GM21423 (cell line): ENCODE measurements around the gene ASPDH.

ENCODE experiments used
- ATAC-seq: cut with Tn5 transposase; IDR thresholded peaks from one replicate; pipeline ENCODE4 v1.9.1; 2021; ENCODE audit warnings: mild to moderate bottlenecking, moderate library complexity; ENCODE audit not compliant: unreplicated experiment

The ASPDH gene

GRCh38 chr19:50516456-50516855 lies 2.7 kb upstream of the ASPDH start:
- no peak for ATAC-seq

DNA sequence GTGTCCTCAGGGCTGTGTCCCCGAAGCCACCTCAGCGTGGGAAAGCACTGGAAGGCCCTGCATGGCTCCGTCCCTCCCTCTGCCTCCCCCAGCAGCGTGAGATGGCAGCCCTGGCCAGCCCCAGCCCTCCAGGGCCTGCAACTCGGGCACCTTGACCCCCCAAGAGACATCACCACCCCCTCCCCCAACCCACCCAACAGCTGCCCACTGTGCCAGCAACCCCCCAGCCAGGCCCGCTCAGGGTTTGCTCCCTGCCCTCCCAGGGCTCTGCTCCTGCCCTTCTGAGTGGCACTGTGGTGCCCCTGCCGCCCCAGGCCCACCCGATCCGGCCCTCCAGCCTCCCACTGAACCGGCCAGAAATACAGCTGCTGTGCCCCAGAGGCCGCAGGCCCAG lies 1.5 kb upstream of the ASPDH start:
- no peak for ATAC-seq

DNA sequence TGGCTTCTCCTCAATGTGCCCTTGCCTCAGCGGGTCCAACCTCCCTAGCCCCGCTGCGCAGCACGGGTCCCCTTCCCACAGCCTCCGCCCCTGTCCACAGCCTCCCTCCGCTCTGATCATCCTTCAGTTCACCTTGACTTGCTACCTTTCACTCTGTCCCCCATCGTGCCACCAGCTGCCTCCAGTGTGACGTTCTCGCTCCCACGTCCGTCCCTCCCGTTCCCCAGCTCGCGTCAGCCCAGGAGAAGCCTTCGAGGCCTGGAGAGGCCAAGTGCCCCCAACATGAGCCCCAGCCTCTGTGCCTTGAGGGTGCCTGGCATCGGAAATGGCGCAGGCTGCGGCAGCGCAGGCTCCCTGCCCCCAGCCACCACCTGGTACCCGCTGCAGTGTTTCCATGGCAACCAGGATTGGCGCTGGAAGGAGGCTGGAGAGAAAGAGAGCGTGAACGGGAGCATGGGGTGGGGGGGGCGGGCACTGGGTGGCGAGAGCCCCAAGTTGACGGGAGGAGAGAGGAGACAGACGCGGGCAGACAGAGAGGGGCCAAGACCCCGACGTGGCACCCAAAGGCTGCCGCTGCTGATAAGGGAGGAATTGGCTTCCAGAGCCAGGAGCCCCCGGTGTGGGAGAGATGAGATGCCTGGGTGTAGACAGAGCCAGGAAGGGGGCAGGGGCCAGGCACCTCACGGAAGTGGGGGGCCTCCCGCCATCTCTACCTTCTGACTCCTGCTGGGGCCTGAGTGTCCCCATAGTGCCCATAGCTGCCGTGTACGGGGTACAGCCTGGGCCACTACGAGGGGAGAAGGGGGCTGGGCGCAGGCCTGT lies 844 bp upstream of the ASPDH start:
- ATAC-seq: no peak

GRCh38 chr19:50512999-50513745 lies 541 bp downstream of the ASPDH start:
- no peak for ATAC-seq

DNA sequence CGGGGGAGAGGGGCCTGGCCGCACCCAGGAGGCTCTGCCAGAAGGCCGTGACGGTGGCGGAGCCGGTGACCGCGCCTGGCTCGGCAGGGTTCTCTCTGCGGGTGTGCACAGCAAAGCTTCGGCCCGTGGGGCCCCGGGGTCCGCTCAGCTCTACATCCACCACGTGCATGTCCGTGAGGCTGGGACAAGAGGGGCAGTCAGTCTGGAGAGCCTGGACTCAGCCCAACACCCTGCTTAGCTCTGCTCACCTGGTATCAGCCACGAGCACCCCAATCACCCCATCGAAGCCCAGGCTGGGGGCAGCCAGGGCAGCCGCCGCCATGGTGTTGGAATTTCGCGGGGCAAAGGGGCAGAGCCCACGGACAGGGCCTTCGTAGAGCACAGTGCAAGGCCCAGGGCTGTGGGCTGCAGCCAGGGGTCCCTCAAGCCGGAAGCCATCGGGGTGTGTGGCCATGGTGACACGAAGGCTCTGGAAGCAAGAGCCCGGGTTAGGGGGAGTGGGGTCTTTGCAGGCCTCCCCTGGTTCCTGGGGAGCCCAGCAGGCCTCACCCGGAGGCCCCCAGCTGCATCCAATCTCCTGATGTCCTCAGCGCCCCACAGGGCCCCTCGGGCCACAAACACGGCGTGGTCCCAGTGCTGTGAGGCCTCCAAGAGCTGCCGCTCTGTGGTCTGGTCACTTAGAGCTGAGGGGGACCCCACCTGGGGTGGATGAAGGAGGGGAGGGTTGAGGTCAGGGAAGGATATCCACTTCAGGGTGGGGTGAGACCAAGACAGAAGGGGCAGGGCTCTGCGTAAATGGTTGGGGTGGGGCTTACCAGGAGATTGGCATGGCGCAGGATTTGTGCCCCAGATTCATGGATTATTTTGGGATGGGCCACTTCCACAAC lies 1.4 kb downstream of the ASPDH start:
- ATAC-seq: no peak

- ATAC-seq: peak; percentile 82
Observed at GRCh38 chr19:50511069-50511822, 2.5 kb downstream of the ASPDH start, which contains the start of gene JOSD2. Gene JOSD2, minus strand, starts transcription at chr19:50511191. Its CDS starts 760 bp downstream, at chr19:50510431.

DNA sequence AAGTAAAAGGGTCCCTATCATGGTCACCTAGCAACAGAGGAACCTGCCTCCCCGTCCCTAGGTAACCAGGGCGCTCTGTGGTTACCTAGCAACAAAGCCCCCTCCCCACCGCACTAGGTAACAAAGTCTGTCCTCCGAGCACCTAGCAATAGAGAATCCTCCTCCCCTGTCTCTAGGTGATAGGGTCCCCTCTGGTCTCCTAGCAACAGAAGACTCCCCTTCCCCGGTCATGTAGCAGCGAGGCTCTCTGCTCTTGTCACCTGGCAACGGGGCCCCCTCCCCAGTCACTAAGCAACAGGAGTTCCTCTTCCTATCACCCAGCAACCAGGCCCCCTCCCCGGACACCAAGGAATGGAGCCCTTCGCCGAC lies 3.0 kb downstream of the ASPDH start:
- ATAC-seq: no peak

DNA sequence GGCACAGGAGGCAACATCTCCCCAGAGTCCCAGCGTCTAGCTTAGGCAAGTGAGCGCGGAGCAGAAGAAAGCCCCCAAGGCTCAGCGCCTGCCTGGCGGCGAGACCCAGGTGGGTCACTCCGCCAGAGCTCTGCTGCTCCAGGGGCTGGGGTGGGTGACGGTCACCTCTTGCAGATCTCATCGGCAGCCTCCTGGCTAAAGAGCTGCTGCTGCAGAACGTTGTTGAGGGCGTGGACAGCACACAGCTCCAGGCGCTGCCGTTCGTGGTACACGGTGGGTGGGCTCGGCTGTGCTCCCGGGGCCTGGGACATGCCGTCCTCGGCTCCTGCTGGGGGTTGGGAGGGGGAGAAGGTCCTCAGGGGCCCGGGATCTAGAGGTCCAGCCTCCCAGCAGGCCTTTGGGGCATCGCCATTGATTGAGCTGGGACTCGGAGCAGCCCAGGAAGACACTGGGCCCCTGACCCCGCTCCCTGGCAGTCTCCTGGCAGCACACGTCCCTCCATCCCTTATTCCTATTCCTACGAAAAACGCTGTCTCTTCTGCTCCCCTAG lies 3.5 kb downstream of the ASPDH start:
- ATAC-seq: no peak

GRCh38 chr19:50509366-50509765 lies 4.3 kb downstream of the ASPDH start:
- ATAC-seq: no peak

DNA sequence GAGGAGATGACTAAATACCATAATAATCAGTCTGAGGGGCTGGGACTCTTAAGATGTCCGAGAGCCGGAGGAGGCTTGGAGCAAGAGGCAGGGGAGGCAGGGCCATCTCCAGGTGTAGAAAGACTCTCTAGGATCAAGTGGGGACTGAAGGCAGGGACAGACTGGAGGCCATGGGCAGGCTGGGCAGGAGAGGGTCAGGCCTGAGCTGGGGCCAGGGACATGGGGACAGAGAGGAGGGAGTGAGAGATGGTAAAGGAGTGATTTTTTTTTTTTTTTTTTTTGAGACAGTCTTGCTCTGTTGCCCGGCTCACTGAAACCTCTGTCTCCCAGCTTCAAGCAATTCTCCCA lies 4.9 kb downstream of the ASPDH start:
- ATAC-seq: no peak

DNA sequence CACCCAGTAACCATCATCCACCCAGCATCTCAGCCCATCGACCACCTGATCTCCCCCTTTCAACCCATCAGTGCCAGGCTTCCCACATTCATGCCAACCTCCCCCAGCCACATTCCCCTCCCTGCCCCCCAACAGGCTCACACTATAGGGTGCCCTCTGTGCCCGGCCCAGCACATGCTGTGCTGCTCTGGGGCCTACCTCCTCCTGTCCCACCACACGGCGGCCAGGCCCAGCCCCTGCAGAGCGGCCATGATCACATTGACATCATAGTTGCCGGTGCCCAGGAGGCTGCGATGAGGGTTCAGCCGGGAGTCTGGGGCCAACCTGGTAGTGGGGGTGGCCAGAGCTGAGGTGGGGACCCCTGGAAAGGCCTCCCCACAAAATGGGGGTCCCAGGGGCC lies 6.3 kb downstream of the ASPDH start:
- no peak for ATAC-seq

DNA sequence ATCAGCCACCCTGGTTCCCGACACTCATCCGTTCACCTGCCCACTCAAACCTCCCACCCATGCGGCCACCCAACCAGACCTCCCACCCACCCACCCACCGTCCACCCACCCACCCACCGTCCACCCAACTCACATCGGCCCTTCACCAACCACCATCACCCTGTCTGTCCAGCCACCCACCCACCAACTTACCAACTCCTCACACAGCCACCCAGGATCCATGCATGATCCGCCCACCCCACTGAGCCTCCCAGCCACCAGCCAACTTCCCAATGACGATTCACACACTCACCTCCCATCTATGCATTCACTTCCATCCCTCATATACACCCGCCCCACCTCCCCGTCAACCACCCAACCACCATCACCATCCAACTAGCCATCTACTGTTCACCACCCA lies 7.0 kb downstream of the ASPDH start:
- ATAC-seq: no peak

- no peak for ATAC-seq
Observed at GRCh38 chr19:50505856-50506611, 7.7 kb downstream of the ASPDH start.

DNA sequence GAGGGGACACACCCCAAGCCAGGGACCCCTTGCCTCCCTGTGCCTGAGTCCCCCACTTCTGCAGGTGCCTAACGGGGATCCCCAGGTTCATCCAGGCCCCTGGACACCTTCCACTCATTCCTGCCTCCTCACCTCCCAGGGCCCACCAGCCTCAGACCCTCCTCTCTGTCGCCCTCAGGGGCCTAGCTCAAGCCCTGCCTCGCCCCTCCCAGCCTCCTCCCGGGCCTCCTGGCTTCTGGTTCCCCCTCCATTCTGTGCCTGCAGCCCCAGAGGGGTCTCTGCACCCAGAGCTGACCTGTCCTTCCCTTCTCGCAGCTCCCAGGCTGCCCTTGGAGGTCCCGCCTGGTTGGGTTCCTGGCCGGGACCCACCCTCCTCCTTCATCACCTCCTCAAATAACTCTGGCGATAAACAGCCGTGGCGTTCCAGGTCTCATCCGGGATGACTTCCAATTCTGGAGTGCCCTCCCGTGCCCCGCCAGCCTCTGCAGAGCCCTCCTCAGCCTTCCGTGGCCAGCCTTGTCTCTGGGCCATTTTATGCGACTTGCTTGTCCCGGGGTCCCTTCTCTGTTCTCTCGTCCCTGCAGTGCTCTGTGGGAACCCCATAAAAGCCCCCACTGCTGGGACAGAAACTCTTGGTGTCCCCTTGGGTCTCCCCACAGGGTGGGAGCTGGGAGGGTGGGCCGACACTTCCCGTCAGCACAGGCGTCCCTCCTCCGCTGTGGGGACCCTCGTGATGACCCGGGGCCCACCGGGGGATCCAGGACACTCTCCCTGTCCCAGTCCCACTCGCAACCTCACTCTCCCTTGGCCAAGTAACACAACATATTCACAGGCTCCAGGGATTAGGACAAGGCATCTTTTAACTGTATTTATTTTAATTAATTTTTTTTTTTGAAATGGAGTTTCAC lies 11.9 kb downstream of the ASPDH start:
- no peak for ATAC-seq

- ATAC-seq: no peak
Observed at GRCh38 chr19:50501186-50501567, 12.5 kb downstream of the ASPDH start.

DNA sequence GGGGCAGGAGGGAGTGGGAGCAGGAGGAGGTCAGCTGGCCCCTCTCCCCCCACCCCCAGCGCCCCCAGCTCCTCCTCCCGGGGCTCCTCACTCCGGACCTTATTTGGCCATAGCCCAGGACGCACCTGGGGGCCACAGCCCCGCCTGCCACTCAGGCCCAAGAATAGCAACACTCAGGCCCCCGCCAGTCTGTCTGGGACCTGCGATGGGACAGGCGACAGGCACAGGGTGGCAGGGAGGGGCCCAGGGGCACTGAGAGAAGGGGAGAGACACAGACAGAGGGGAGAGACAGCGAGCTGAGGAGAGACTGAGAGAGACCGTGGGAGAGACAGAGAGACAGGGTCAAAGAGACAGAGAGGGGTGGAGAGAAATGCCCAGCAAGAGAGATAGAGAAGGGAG lies 13.0 kb downstream of the ASPDH start:
- no peak for ATAC-seq

GRCh38 chr19:50500060-50500752 lies 13.5 kb downstream of the ASPDH start:
- no peak for ATAC-seq
